ENCODE data around the gene JPT1. TPM values are rescaled to one million over a fixed set of nuclear protein-coding genes. Genes with fewer than 3 reads are reported as not detected.
"Not testable (repeated sequence)": the region's sequence is repeated elsewhere in the genome, so short reads cannot be mapped to it uniquely, and the experiment has no call there.

Gene JPT1
- total RNA-seq, 2 experiments from 2014 or later = 277 to 301 TPM

DNA sequence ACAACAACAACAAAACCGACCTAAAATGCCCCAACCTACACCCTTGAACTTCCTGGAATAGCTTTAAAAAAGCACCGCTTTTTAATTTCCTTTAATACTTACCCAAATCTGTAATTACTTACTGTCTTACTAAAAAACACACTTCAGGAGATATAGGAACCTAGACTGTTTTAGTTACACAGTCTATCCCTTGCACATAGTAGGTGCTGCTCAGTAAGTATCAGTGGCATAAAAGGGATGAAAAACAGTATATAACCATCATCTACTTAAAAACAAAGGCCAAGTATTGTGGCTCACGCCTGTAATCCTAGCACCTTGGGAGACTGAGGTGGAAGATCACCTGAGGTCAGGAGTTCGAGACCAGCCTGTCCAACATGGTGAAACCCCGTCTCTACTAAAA is 22.3 kb upstream of the JPT1 start:
- H3K36me3 Mint-ChIP-seq = peaks cover 60% of the 10 kb centered on the region
- H3K4me1 Mint-ChIP-seq = peaks cover 55% of the 10 kb centered on the region
- ATAC-seq (no peak), DNase-seq (no peak)
- no peak overlapping the region for H3K4me3 Mint-ChIP-seq
- H3K27ac Mint-ChIP-seq = peak overlapping the region; percentile 36
- CTCF ChIA-PET = interaction anchor here (1.0 to 18.5 kb wide), 3 partner anchors 22 to 64 kb away, joined by 3 to 217 read pairs (median 4); partner anchors contain the start of gene ARMC7
- no peaks in the 10 kb centered on the region for H3K9me3 Mint-ChIP-seq (ENCODE audit: low read depth)
- no peaks in the 10 kb centered on the region for H3K27me3 Mint-ChIP-seq

DNA sequence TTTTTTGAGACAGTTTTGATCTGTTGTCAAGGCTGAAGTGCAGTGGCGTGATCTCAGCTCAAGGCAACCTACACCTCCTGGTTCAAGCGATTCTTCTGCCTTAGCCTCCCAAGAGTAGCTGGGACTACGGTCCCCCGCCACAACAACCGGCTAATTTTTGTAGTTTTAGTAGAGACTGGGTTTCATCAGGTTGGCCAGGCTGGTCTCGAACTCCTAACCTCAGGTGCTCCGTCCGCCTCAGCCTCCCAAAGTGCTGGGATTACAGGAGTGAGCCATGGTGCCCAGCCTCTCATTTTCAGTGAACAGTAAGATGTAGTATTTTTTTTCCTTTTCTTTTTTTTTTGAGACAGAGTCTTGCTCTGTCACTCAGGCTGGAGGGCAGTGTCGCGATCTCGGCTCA is 20.7 kb upstream of the JPT1 start:
- H3K4me1 Mint-ChIP-seq = peaks cover 46% of the 10 kb centered on the region
- CTCF ChIA-PET = interaction anchor here (1.0 to 18.5 kb wide), 6 partner anchors 14 to 68 kb away, joined by 3 to 217 read pairs (median 4); partner anchors contain the start of genes ARMC7 and NUP85
- H3K27ac Mint-ChIP-seq = no peak overlapping the region
- no peak for ATAC-seq
- DNase-seq = no peak
- no peaks in the 10 kb centered on the region for H3K27me3 Mint-ChIP-seq
- no peak overlapping the region for H3K4me3 Mint-ChIP-seq
- no peaks in the 10 kb centered on the region for H3K9me3 Mint-ChIP-seq (ENCODE audit: low read depth)
- peaks cover 52% of the 10 kb centered on the region for H3K36me3 Mint-ChIP-seq

DNA sequence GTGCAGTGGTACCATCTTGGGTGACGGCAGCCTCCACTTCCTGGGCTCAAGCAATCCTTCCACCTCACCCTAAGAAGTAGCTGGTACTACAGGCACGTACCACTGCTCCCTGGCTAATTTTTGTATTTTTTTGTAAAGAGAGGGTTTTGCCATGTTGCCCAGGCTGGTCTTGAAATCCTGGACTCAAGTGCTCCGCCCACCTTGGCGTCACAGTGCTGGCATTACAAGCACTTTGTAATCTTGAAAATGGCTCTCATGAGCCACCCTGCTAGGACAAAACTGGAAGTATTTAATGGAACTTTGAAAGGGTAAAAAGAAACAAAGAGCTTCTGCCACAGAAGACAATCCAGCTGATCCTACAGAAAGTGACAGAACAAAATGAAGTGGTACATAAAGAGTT is 19.2 kb upstream of the JPT1 start:
- H3K36me3 Mint-ChIP-seq = peaks cover 42% of the 10 kb centered on the region
- H3K9me3 Mint-ChIP-seq (ENCODE audit: low read depth) = no peaks in the 10 kb centered on the region
- no peak for ATAC-seq
- DNase-seq = no peak
- H3K27me3 Mint-ChIP-seq = no peaks in the 10 kb centered on the region
- peaks cover 32% of the 10 kb centered on the region for H3K4me1 Mint-ChIP-seq
- H3K27ac Mint-ChIP-seq = no peak overlapping the region
- no peak overlapping the region for H3K4me3 Mint-ChIP-seq
- CTCF ChIA-PET = interaction anchor here (0.7 to 18.5 kb wide), 12 partner anchors 8 to 212 kb away, joined by 3 to 217 read pairs (median 5); partner anchors contain the start of genes ARMC7, NT5C, NUP85 and SUMO2

DNA sequence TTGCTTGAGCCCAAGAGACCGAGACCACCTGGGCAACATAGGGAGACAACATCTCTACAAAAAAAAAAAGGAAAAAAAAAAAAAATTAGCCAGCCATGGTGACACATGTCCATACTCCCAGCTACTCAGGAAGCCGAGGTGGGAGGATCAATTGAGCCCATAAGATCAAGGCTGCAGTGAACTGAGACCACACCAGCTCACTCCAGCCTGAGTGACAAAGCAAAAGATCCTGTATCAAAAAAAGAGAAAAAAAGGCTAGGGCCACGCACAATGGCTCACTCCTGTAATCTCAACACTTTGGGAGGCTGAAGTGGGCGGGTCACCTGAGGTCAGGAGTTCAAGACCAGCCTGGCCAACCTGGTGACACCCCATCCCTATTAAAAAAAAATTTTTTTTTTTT is 14.7 kb upstream of the JPT1 start:
- ATAC-seq = no peak
- Mint-ChIP-seq H3K27ac (no peak overlapping the region), H3K4me3 (no peak overlapping the region), H3K9me3 (ENCODE audit: low read depth) (no peaks in the 10 kb centered on the region), H3K27me3 (no peaks in the 10 kb centered on the region), H3K36me3 (peaks cover 30% of the 10 kb centered on the region), H3K4me1 (peaks cover 18% of the 10 kb centered on the region)
- DNase-seq = no peak
- CTCF ChIA-PET = interaction anchor here (0.7 to 18.5 kb wide), 4 partner anchors 20 to 464 kb away, joined by 4 to 217 read pairs (median 14); partner anchors contain the start of genes ARMC7 and NT5C

DNA sequence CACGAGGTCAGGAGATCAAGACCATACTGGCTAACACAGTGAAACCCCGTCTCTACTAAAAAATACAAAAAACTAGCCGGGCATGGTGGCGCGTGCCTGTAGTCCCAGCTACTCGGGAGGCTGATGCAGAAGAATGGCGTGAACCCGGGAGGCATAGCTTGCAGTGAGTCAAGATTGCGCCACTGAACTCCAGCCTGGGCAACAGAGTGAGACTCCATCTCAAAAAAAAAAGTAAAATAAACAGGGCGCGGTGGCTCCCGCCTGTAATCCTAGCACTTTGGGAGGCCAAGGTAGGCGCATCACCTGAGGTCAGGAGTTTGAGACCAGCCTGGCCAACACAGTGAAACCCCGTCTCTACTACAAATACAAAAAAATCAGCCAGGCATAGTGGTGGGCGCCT is 10.3 kb upstream of the JPT1 start:
- not testable (repeated sequence) for H3K4me3 Mint-ChIP-seq; DNase-seq; H3K9me3 Mint-ChIP-seq (ENCODE audit: low read depth); ATAC-seq; H3K27me3 Mint-ChIP-seq; H3K4me1 Mint-ChIP-seq; H3K27ac Mint-ChIP-seq
- H3K36me3 Mint-ChIP-seq = peaks cover 18% of the 10 kb centered on the region
- CTCF ChIA-PET = interaction anchor here (0.9 to 18.5 kb wide), 3 partner anchors 9 to 52 kb away, joined by 3 to 217 read pairs (median 3); partner anchors contain the start of genes ARMC7 and NT5C

DNA sequence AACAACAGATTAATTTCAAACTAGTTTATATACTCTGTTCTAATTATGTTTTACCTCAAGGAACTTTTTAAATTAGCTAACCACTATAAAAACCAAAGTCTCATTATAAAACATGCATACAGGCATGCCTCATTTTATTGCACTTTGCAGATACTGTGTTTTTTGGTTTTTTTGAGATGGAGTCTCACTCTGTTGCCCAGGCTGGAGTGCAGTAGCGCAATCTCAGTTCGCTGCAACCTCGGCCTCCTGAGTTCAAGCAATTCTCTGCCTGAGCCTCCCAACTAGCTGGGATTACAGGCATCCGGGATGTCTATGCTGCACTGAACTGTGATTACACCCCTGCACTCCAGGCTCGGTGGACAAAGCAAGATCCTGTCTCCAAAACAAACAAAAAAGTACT is 8.8 kb upstream of the JPT1 start:
- DNase-seq = no peak
- ATAC-seq = no peak
- CTCF ChIA-PET = interaction anchor here (1.5 kb wide), 1 partner anchor 9 kb away, joined by 6 read pairs; no protein-coding TSS in a partner anchor
- no peaks in the 10 kb centered on the region for H3K27me3 Mint-ChIP-seq
- H3K4me3 Mint-ChIP-seq = no peak overlapping the region
- no peaks in the 10 kb centered on the region for H3K9me3 Mint-ChIP-seq (ENCODE audit: low read depth)
- H3K4me1 Mint-ChIP-seq = no peaks in the 10 kb centered on the region
- H3K36me3 Mint-ChIP-seq = peaks cover 18% of the 10 kb centered on the region
- H3K27ac Mint-ChIP-seq = no peak overlapping the region

DNA sequence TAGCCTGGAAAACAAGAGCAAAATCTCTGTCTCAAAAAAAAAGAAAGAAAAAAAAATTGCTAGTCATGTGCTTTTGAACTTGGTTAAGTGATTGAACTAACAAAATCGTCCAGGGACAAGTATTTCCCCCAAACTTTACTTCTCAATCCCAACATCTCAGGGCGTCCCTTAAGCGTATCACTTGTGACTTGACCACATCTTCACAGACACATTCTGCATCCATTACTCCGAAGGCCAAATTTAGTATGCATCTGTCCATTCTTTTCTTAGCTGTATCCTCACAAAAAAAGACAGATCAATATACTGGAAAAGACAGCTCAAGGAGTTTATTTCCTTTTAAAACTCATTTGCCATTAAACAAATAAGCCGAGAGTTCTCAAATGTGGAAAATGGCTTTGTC is 5.9 kb upstream of the JPT1 start:
- no peak for ATAC-seq
- CTCF ChIA-PET = interaction anchor here (1.1 kb wide), 1 partner anchor 28 kb away, joined by 3 read pairs; the partner anchor contains the start of gene NT5C
- no peak for DNase-seq
- Mint-ChIP-seq H3K36me3 (peaks cover 14% of the 10 kb centered on the region), H3K27ac (no peak overlapping the region), H3K4me3 (no peak overlapping the region), H3K9me3 (ENCODE audit: low read depth) (no peaks in the 10 kb centered on the region), H3K4me1 (peaks cover 5% of the 10 kb centered on the region), H3K27me3 (no peaks in the 10 kb centered on the region)

DNA sequence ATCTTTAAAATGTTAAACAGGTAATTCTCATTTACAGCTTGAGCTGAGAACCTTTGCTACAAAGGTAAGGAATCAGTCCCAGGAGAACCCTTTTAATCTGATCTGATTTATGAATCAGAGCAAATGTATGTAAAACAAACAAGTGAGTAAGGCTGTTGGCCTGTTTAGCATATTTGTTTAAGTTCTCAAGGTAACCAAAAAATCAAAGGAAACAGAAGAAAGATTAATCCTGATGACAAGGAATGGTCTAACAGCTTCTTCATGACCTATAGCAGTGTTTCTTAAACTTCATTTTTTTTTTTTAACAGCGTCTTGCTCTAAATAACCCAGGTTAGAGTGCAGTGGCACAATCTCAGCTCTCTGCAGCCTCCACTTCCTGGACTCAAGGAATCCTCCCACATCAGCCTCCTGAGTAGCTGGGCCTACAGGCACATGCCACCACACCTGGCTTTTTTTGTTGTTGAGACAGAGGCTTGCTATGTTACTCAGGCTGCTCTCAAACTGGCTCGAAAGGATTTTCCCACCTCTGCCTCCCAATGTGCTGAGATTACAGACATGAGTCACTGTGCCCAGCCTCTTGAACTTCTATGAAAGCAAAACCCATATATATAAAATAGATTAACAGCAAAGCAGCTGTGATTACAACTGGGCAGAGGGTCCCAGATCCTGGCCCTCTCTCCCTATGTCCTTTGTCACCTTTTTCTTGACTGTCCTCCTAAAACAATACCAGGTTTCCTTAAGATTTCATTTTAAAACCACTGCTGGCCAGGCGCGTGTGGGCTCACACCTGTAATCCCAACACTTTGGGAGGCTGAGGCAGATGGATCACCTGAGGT is 5.1 kb upstream of the JPT1 start:
- Mint-ChIP-seq H3K36me3 (peaks cover 14% of the 10 kb centered on the region), H3K4me3 (no peak overlapping the region), H3K27me3 (no peaks in the 10 kb centered on the region), H3K27ac (peak overlapping the region; percentile 19), H3K4me1 (peaks cover 12% of the 10 kb centered on the region), H3K9me3 (ENCODE audit: low read depth) (no peaks in the 10 kb centered on the region)
- ATAC-seq (no peak), DNase-seq (no peak)
- CTCF ChIA-PET = interaction anchor here (1.2 kb wide), 1 partner anchor 9 kb away, joined by 8 read pairs; no protein-coding TSS in a partner anchor

DNA sequence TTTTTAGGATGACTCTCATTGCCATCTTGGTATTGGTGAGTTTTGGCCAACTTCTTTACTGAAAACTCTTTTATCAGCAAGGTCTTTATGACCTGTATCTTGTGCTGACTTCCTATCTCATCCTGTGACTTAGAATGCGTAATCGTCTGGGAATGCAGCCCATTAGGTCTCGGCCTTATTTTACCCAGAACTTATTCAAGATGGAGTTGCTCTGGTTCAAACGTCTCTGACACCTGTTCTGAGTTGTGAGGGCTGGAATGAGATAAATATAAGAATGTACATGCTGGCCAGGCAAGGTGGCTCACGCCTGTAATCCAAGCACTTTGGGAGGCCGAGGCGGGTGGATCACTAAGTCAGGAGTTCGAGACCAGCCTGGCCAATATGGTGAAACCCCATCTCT is 4.2 kb upstream of the JPT1 start:
- DNase-seq; H3K4me3 Mint-ChIP-seq; H3K27me3 Mint-ChIP-seq; H3K9me3 Mint-ChIP-seq (ENCODE audit: low read depth); H3K27ac Mint-ChIP-seq; ATAC-seq: not testable (repeated sequence)
- peaks cover 14% of the 10 kb centered on the region for H3K36me3 Mint-ChIP-seq
- CTCF ChIA-PET = interaction anchor here (0.7 to 1.2 kb wide), 2 partner anchors 8 to 11 kb away, joined by 4 to 8 read pairs; no protein-coding TSS in a partner anchor
- H3K4me1 Mint-ChIP-seq = peaks cover 12% of the 10 kb centered on the region

DNA sequence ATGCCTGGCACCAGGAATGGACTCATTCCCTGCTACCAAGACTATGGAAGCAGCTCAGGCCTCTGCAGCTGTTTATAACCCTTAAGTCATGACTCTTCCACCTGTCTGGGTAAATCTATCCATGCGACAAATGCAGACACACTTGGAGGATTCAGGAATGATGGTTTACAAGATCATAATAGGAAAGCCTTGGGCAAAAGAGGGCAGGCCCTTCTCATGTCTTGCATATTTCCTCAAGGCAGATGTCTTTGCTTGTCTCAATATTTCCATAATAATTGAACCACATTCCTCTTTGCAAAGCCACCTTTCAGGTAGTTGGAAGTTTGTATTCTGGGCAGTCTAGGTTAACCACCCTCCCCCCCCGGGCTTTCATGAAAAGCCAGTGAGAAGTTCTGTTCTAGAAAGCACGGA is 884 bp upstream of the JPT1 start:
- ATAC-seq (no peak), DNase-seq (no peak)
- Mint-ChIP-seq H3K9me3 (ENCODE audit: low read depth) (no peaks in the 10 kb centered on the region), H3K27me3 (no peaks in the 10 kb centered on the region), H3K36me3 (peaks cover 24% of the 10 kb centered on the region), H3K4me3 (peak overlapping the region; percentile 98), H3K4me1 (peaks cover 31% of the 10 kb centered on the region), H3K27ac (peak overlapping the region; percentile 88)
- CTCF ChIA-PET = interaction anchor here (1.0 to 2.6 kb wide), 5 partner anchors 16 to 47 kb away, joined by 3 to 14 read pairs (median 8); no protein-coding TSS in a partner anchor

DNA sequence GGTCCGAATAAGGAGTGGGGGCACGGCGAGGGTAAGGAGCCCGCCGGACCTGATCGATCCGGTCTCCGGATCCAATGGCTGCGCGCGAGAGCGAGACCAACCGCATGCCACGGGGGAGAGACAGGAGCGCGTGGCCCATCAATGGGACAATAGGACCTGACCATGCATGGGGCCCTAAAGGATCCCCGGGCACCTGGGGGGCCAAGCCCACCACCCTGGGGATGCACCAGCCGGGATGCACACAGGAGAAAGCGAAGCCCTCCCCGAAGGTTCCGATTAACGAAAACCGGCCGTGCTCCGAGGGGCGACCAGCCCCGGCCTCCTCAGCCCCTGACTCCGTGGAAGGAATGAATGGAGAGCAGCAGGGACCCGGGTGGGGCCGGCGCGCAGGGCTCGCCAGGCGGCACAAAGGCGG is 525 bp downstream of the JPT1 start:
- ATAC-seq = peak; percentile 16
- Mint-ChIP-seq H3K4me3 (peak overlapping the region; percentile 98), H3K27me3 (no peaks in the 10 kb centered on the region), H3K4me1 (peaks cover 38% of the 10 kb centered on the region), H3K27ac (peak overlapping the region; percentile 90), H3K9me3 (ENCODE audit: low read depth) (no peaks in the 10 kb centered on the region), H3K36me3 (peaks cover 26% of the 10 kb centered on the region)
- peak; percentile 71 for DNase-seq
- CTCF ChIA-PET = interaction anchor here (0.5 to 2.6 kb wide), 5 partner anchors 9 to 48 kb away, joined by 3 to 14 read pairs (median 8); no protein-coding TSS in a partner anchor

DNA sequence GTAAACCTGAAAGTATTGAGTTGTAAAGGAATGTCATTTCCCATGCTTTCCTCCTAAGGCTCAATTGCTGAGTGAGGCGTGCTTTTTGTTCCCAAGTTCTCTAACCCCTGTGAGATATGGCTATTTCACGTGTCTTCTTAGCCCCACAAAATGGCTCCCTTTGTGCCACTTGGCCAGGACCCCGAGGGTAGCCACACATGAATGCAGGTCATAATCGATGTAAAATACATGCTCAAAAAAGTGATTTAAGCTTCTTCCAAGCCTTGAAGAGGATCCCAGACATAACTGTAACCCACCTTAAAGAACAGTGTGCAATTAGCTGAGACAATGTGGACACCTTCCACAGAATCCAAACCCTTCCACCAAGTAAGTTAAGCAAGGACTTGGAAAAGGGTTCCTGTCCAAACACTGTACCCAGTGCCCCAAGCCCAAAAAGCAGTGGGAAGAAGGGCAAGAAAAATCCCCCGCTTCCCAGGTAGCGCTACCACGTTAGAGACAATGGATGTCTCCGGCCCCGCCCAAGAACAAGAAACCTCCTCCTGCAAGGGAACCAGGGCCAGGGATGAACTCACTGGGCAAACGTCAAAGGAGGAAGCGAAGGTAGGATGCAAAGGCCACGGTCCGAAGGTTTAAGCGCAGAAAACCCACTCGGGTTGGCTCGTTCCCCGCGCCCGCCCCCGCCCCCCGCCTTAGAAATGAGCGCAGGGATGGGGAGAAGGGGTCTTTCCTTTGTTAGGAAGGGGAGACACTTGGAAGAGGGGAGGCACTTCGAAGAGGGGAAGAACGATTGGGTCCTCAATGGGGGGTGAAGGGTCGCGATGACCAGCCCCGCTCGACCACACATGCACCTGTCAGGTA is 1.2 kb downstream of the JPT1 start:
- peaks cover 44% of the 10 kb centered on the region for H3K4me1 Mint-ChIP-seq
- peak; percentile 62 for DNase-seq
- CTCF ChIA-PET = interaction anchor here (1.0 kb wide), 1 partner anchor 39 kb away, joined by 4 read pairs; no protein-coding TSS in a partner anchor
- H3K4me3 Mint-ChIP-seq = peak overlapping the region; percentile 98
- ATAC-seq = no peak
- H3K27me3 Mint-ChIP-seq = no peaks in the 10 kb centered on the region
- peaks cover 29% of the 10 kb centered on the region for H3K36me3 Mint-ChIP-seq
- no peaks in the 10 kb centered on the region for H3K9me3 Mint-ChIP-seq (ENCODE audit: low read depth)
- peak overlapping the region; percentile 90 for H3K27ac Mint-ChIP-seq

DNA sequence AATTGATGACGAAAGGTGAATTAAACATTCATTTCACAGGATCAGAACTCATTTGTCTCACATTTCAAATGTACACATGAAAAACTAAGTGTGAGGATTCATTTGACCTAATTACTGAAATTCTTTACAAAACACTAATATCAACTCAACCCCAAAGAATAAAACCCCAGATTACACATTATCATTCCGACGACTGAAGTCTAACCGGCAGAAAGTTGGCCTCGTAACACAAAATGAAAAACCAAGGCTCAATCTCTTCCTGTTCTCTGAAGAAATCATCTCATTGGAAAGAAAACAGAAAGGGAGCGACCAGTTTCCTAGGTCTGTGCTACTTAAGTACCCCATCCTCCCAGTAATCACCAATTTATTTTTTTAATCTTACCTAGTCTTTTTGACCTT is 1.8 kb downstream of the JPT1 start:
- peak overlapping the region; percentile 98 for H3K4me3 Mint-ChIP-seq
- CTCF ChIA-PET = interaction anchor here (1.0 kb wide), 1 partner anchor 39 kb away, joined by 4 read pairs; no protein-coding TSS in a partner anchor
- peaks cover 46% of the 10 kb centered on the region for H3K4me1 Mint-ChIP-seq
- H3K27ac Mint-ChIP-seq = peak overlapping the region; percentile 90
- H3K36me3 Mint-ChIP-seq = peaks cover 31% of the 10 kb centered on the region
- ATAC-seq (no peak), DNase-seq (no peak)
- H3K27me3 Mint-ChIP-seq = no peaks in the 10 kb centered on the region
- H3K9me3 Mint-ChIP-seq (ENCODE audit: low read depth) = no peaks in the 10 kb centered on the region
